Activated T-helper 17 cell treated with anti-CD3 and anti-CD28 coated beads, Interleukin-2, amount 50 U/mL, for 72 hours (primary cell): Measurements from ENCODE around the gene PTPN14. TPM values are rescaled to one million over a fixed set of nuclear protein-coding genes. Genes with fewer than 3 reads are reported as not detected.

Source experiments
- ATAC-seq: fragments of 150-1000 bp; cut with Tn5 transposase; replicated peaks from 2 replicates; pipeline ENCODE4 v1.10.0; 2021; ENCODE audit warnings: mild to moderate bottlenecking, moderate library complexity
- H3K27ac Mint-ChIP-seq: one replicate; pipeline ENCODE4 v1.8.0; 2022; ENCODE audit warnings: mixed read lengths
- H3K27me3 Mint-ChIP-seq: one replicate; pipeline ENCODE4 v1.8.0; 2022; ENCODE audit warnings: mixed read lengths
- H3K36me3 Mint-ChIP-seq: one replicate; pipeline ENCODE4 v1.8.0; 2022; ENCODE audit warnings: low read depth, mild to moderate bottlenecking, mixed read lengths
- H3K4me1 Mint-ChIP-seq: one replicate; pipeline ENCODE4 v1.8.0; 2022; ENCODE audit warnings: mixed read lengths
- H3K4me3 Mint-ChIP-seq: one replicate; pipeline ENCODE4 v1.8.0; 2022; ENCODE audit warnings: mild to moderate bottlenecking, mixed read lengths
- H3K9me3 Mint-ChIP-seq: one replicate; pipeline ENCODE4 v1.8.0; 2022; ENCODE audit warnings: mixed read lengths
- total RNA-seq, 2 donors: library from RNA; stranded (reverse); gene quantifications; one replicate each; pipeline ENCODE4 v1.2.3, GENCODE V29; 2022

PTPN14 gene
- total RNA-seq, 2 donors from 2014 or later, result 0.66 to 0.89 TPM

DNA sequence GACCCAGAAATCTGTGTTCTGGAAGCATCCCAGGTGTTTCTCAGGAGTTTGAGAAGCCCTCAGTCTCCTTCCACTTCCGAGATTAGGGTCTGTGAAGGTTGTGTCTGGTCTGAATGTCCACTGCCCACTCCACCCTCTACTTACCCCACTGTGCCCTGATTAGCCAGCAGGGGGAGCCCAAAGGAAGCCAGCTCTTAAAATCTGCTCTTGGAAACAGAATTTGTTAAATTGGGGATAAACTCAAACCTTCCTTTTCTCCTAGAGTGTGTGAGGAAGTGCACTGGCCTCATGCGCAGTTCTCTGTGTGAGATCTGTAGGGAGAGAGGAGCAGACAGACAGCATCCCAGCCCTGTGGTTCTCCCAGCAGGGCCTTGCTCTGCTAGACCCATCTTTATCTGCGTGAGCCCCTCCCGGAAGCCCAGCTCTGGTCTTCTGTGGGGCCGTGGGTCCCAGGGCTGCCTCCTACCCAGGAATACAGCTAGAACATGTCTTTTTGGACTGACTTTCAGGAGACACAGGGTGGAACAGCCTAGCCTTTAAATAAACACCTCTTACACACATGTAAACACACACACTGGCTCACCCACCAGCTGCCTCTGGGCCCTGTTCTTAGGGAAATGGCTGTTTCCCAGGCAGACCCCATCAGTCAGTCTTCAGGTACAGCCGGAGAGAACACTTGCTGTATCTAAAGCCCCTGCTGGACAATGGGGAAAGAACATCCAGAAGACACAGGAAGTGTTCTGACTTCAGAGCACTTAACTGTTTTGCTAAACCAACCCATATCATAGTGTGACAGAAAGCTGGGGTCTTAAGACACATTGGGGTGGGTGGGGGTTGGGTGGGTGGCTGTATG lies 218.2 kb downstream of the PTPN14 start:
- no peaks in the 10 kb centered on the region for H3K27me3 Mint-ChIP-seq
- H3K4me1 Mint-ChIP-seq, result no peaks in the 10 kb centered on the region
- H3K9me3 Mint-ChIP-seq, result no peaks in the 10 kb centered on the region
- no peak overlapping the region for H3K27ac Mint-ChIP-seq
- H3K36me3 Mint-ChIP-seq, result peaks cover 66% of the 10 kb centered on the region
- no peak overlapping the region for H3K4me3 Mint-ChIP-seq
- ATAC-seq, result no peak

- Mint-ChIP-seq H3K4me1 (no peaks in the 10 kb centered on the region), H3K4me3 (no peak overlapping the region), H3K36me3 (peaks cover 53% of the 10 kb centered on the region), H3K27ac (no peak overlapping the region), H3K9me3 (no peaks in the 10 kb centered on the region), H3K27me3 (no peaks in the 10 kb centered on the region)
- ATAC-seq, result no peak
These were observed 219.5 kb downstream of the PTPN14 start for GRCh38 chr1:214331827-214332423.

GRCh38 chr1:214331180-214331579 lies 220.2 kb downstream of the PTPN14 start:
- Mint-ChIP-seq H3K27ac (no peak overlapping the region), H3K36me3 (peaks cover 51% of the 10 kb centered on the region), H3K27me3 (no peaks in the 10 kb centered on the region)

DNA sequence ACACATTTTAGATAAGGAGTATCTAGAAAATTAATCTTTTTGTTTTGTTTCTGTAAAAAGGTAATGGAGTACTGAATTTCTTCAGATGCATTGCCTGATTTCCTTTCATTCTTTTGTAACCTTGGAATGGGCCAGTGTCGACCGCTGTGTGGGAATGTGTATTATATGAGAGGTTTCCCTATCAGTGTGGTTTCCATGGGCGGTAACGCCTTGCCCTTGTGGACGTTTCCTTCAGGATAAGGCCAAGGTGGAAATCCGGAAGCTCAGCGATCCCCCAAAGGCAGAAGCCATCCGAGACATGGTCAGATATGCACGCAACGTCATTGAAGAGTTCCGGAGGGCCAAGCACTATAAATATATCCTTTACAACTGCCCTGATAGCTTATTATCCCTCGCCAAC lies 220.7 kb downstream of the PTPN14 start:
- Mint-ChIP-seq H3K27ac (no peak overlapping the region), H3K4me3 (no peak overlapping the region), H3K27me3 (no peaks in the 10 kb centered on the region), H3K36me3 (peaks cover 48% of the 10 kb centered on the region), H3K4me1 (no peaks in the 10 kb centered on the region), H3K9me3 (no peaks in the 10 kb centered on the region)
- ATAC-seq, result no peak

More at GRCh38 chr1:214331180-214331579, 220.2 kb downstream of the PTPN14 start:
- Mint-ChIP-seq H3K4me3 (no peak overlapping the region), H3K4me1 (no peaks in the 10 kb centered on the region), H3K9me3 (no peaks in the 10 kb centered on the region)
- no peak for ATAC-seq

DNA sequence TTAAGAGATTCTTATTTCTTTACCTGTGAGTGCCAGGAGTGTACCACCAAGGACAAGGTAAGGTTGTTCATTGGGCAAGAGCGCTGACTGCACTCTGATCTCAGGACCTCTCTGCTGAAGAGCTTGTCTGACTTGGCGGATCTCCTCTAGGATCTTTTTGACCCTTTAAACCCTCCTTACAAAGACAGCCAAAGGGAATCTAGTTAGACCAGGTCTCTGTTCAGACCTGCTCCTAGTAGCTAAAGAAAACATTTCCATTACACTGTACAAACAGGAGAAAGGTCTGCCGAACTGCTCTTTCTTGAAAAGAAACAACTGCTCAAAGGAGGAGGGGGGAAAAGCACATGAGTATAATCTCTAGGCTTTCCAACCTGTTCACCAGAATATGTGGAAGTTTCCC lies 221.2 kb downstream of the PTPN14 start:
- Mint-ChIP-seq H3K36me3 (peaks cover 48% of the 10 kb centered on the region), H3K4me1 (no peaks in the 10 kb centered on the region), H3K9me3 (no peaks in the 10 kb centered on the region), H3K4me3 (no peak overlapping the region), H3K27ac (no peak overlapping the region), H3K27me3 (no peaks in the 10 kb centered on the region)
- no peak for ATAC-seq

DNA sequence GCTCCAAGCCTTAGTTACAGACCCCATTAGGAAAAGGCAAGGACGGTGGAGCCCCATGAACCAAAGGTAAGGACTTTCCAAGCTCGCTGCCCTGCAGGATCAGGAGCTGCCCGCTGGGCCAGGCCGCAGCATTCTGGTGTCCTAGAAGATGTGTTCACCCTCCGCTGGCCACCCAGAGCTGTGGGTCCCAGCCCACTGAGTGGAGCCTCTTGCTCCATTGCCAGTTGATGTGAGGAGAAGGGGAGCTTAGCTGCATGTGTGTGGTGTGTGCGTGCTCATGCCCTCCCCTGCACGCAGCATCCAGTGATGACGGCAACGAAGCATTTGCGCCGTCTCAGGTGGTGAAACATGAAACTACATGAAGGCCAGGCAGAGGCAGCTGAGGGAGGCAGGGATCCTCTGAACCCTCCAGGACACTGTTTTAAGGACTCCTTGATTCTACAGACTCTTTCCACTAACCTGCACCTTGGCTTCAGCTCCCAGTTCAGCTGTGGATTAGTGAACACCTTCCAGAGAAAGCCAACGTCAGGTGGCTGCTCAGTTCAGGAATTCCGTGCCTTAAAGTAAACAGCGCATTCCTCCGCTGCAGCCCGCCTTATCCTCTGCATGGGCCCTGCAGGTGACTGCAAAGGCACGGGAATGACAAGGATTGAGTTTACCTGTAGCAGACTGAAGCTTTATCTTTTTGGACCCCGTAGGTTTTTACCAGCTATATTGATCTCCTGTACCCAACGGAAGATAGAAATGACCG lies 221.8 kb downstream of the PTPN14 start:
- no peak for ATAC-seq
- Mint-ChIP-seq H3K27ac (no peak overlapping the region), H3K4me1 (no peaks in the 10 kb centered on the region), H3K27me3 (no peaks in the 10 kb centered on the region), H3K9me3 (no peaks in the 10 kb centered on the region), H3K4me3 (no peak overlapping the region), H3K36me3 (peaks cover 47% of the 10 kb centered on the region)

GRCh38 chr1:214328770-214329469 lies 222.5 kb downstream of the PTPN14 start:
- Mint-ChIP-seq H3K27me3 (no peaks in the 10 kb centered on the region), H3K9me3 (no peaks in the 10 kb centered on the region), H3K27ac (no peak overlapping the region), H3K4me3 (no peak overlapping the region), H3K36me3 (peaks cover 47% of the 10 kb centered on the region), H3K4me1 (no peaks in the 10 kb centered on the region)
- peak; percentile 95 for ATAC-seq

- H3K9me3 Mint-ChIP-seq, result no peaks in the 10 kb centered on the region
- H3K4me3 Mint-ChIP-seq, result no peak overlapping the region
- no peaks in the 10 kb centered on the region for H3K27me3 Mint-ChIP-seq
- H3K4me1 Mint-ChIP-seq, result no peaks in the 10 kb centered on the region
- H3K27ac Mint-ChIP-seq, result no peak overlapping the region
- peaks cover 55% of the 10 kb centered on the region for H3K36me3 Mint-ChIP-seq
- peak; percentile 42 for ATAC-seq
These were observed 223.9 kb downstream of the PTPN14 start for GRCh38 chr1:214327514-214327913.

DNA sequence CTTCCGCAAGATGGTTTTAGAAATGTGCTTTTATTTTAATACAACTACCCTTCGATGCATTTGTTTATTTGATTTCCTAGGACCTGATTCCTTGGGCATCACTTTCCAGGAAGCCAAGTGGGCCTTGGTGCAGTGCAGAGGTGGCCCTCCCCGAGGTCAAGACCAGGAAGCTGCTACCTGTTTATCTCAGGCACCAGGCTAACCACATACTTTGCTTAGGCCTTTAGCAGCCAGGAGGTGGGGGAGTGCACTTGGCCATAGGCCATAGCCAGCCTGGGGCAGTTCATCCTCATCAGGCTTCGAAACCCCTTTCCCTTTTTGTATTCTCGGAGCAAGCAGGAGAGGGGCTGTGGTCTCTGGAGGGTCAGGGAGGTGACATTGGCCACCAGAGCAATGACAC lies 225.0 kb downstream of the PTPN14 start:
- Mint-ChIP-seq H3K9me3 (no peaks in the 10 kb centered on the region), H3K36me3 (peaks cover 60% of the 10 kb centered on the region), H3K4me1 (peaks cover 6% of the 10 kb centered on the region), H3K27ac (no peak overlapping the region), H3K27me3 (no peaks in the 10 kb centered on the region), H3K4me3 (no peak overlapping the region)
- ATAC-seq, result no peak

DNA sequence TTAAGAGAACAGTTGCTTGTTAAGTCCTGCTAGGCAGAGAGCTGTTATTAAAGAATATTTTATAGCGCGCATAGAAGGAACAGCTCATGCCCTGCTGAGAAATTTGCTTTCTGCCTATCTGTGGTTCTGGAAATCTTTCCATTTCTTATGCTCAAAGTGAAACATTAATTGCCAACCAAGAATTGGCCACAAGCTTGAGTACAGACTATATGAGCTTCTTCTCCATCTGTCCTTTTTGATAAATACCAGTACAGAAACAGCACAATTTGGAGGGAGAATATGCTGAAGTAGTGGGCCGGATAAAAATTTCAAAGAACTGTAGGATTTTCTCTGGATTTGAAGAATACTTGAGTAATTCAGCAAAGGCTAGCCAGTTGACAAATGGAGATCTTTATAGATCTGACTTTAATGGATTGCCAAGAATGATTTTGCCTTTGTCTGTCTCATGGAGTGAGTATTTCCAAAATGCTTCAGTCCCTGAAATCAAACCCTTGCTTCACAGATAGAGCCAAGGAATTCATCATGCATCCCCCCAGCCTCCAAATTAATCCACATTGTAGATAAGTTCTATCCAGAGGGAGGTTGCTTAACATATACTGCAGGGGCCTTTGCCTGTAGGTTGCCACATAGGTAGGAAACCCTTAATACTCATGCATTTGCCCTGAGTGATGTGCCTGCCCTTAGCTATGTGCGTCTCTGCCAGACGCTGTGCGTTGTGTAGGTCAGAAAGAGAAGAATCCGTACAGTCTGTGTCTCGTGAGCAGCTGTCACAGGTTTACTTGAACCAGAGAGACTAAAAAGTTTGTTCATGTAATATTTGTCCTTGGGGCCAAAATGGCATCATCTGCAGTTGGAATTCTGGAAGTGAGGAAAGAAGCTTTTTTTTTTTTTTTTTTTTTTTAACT lies 226.3 kb downstream of the PTPN14 start:
- peaks cover 6% of the 10 kb centered on the region for H3K4me1 Mint-ChIP-seq

GRCh38 chr1:214321705-214322453 lies 229.5 kb downstream of the PTPN14 start:
- H3K36me3 Mint-ChIP-seq, result peaks cover 86% of the 10 kb centered on the region
- peak; percentile 80 for ATAC-seq
- H3K9me3 Mint-ChIP-seq, result no peaks in the 10 kb centered on the region
- no peaks in the 10 kb centered on the region for H3K27me3 Mint-ChIP-seq
- peak overlapping the region; percentile 70 for H3K27ac Mint-ChIP-seq
- H3K4me1 Mint-ChIP-seq, result peaks cover 6% of the 10 kb centered on the region
- H3K4me3 Mint-ChIP-seq, result no peak overlapping the region

More for the DNA sequence above, 226.3 kb downstream of the PTPN14 start:
- Mint-ChIP-seq H3K9me3 (no peaks in the 10 kb centered on the region), H3K4me3 (no peak overlapping the region), H3K27me3 (no peaks in the 10 kb centered on the region), H3K27ac (no peak overlapping the region), H3K36me3 (peaks cover 58% of the 10 kb centered on the region)
- no peak for ATAC-seq

DNA sequence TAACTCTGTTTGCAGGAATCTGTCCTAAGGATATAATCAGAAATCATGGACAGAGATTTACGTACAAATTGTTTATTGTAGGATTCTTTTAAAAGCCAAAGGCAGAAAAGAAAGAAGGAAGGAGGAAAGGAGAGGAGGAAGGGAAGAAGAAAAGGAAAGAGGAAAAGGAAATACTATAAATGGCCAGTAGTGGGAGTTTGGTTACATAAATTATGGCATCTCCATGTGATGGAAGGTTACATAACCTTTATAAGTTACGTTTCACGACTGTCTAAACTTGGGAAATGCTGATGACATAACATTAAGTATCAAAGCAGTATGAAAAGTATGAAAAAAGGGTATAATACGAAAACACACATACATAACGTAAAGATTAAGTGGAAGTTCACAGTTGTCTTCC lies 231.5 kb downstream of the PTPN14 start:
- Mint-ChIP-seq H3K4me1 (peaks cover 6% of the 10 kb centered on the region), H3K27me3 (no peaks in the 10 kb centered on the region), H3K9me3 (no peaks in the 10 kb centered on the region), H3K27ac (peak overlapping the region; percentile 7), H3K36me3 (peaks cover 92% of the 10 kb centered on the region), H3K4me3 (no peak overlapping the region)
- no peak for ATAC-seq
